Forelimb muscle (tissue), 1 donor: ENCODE data around the gene KMT2E. TPM values are rescaled to one million over a fixed set of nuclear protein-coding genes. Genes with fewer than 3 reads are reported as not detected.
A peak's percentile ranks its signal among the peaks of the same experiment; 100 is the strongest.
"Not testable (repeated sequence)": the region's sequence is repeated elsewhere in the genome, so short reads cannot be mapped to it uniquely, and the experiment has no call there.

Experiments used
- DNase-seq: peaks from one replicate; pipeline ENCODE4 v3.0.0-alpha.2; 2013; ENCODE audit warnings: low read depth
- polyA plus RNA-seq: library from polyadenylated mRNA; unstranded; fragments of 120-200 nt; gene quantifications from one replicate; pipeline ENCODE4 v1.2.1, GENCODE V29; 2013; ENCODE audit not compliant: insufficient read length

Gene KMT2E, protein sequence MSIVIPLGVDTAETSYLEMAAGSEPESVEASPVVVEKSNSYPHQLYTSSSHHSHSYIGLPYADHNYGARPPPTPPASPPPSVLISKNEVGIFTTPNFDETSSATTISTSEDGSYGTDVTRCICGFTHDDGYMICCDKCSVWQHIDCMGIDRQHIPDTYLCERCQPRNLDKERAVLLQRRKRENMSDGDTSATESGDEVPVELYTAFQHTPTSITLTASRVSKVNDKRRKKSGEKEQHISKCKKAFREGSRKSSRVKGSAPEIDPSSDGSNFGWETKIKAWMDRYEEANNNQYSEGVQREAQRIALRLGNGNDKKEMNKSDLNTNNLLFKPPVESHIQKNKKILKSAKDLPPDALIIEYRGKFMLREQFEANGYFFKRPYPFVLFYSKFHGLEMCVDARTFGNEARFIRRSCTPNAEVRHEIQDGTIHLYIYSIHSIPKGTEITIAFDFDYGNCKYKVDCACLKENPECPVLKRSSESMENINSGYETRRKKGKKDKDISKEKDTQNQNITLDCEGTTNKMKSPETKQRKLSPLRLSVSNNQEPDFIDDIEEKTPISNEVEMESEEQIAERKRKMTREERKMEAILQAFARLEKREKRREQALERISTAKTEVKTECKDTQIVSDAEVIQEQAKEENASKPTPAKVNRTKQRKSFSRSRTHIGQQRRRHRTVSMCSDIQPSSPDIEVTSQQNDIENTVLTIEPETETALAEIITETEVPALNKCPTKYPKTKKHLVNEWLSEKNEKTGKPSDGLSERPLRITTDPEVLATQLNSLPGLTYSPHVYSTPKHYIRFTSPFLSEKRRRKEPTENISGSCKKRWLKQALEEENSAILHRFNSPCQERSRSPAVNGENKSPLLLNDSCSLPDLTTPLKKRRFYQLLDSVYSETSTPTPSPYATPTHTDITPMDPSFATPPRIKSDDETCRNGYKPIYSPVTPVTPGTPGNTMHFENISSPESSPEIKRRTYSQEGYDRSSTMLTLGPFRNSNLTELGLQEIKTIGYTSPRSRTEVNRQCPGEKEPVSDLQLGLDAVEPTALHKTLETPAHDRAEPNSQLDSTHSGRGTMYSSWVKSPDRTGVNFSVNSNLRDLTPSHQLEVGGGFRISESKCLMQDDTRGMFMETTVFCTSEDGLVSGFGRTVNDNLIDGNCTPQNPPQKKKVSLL (N-terminal part only)
- 35.1 TPM for polyA plus RNA-seq

DNA sequence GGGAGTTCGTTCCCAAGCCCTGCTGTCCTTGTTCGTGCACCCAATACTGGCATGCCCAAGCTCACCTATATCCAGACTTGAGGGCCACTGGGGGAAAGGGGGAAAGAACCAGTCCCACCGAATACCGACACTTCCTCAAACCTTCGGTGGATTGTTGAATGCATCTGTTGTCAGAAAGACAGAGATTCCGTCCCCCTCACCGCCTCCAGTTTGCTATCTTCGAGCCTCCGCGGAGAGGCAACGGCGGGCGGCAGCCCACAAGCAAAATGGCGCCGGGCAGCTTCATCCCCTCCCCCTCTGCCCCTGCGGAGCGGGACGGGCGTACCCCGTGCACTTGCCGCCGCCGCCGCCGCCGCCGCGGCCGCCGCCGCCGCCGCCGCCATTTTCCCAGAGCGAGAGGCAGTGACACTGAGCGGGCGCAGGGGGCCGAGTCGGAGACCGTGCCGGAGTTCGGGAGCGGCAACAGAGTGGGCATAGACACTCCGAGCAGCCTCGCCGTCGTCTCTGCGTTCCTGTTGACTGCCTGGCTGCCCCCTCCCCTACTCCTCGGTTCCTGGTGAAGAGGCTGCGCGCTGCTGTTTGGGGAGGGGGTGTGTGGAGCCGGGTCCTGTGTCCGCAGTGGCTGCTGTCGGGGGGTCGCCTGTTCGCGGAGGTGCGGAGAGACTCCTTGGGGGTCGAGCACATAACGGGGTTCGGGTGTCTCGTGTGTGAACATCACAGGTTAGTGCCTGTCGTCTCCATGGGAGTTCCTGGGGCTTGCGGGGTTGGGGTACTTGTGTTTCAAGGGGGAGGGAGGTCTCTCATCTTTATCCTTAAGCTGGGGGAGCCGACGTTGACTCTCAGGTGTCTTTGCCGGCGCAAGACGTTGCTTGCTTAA, at the start of gene KMT2E:
KMT2E (plus strand) TSS at position 390 of the 877 bp plus-strand sequence. CDS start 26,748 bp downstream, outside the sequence.
- no peak for DNase-seq

DNA sequence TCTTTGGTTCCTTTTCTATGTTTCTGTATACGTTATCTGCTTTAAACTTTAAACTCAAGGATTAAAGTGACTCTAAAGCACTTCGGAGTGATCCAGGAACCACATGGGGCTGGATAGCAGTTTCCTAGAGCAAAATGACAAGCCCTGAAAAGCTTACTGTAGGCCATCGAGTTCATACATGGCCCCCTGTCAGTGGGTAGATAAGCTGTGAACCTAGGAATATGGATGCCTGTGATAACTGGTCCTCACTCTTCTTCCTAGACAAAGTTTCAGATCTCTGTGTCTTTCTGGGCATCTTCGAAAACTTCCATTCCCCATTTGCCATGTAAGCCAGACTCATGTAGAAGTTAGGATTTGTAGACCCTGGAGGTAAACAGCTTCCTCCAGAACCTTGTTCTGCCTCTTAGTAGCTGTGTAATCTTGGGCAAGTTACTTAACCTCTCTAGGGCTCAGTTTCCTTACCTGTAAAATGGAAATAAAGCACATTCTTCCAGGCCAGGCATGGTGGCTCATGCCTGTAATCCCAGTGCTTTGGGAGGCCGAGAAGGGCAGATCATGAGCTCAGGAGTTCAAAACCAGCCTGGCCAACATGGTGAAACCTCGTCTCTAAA, 49.3 kb upstream of the KMT2E start:
- no peak for DNase-seq

DNA sequence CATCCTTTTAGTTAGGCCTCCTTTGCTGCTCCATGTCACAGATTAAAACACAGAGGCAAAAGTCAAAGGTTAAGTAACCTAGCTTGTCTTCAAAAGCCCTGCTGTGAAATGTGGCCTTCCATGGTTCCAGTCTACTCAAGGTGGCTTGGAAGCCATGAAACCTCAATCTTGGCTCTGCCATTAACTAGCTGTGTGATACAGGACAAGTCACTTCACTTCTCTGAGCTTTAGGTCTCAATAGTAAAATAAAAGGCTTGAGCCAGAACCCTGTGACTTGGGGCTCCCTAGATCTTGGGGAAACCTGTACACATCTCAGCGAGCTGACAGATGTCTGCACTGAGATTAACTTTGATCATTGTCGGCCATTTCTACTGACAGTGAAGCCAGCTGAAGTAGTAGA, 48.0 kb upstream of the KMT2E start:
- DNase-seq: no peak

DNA sequence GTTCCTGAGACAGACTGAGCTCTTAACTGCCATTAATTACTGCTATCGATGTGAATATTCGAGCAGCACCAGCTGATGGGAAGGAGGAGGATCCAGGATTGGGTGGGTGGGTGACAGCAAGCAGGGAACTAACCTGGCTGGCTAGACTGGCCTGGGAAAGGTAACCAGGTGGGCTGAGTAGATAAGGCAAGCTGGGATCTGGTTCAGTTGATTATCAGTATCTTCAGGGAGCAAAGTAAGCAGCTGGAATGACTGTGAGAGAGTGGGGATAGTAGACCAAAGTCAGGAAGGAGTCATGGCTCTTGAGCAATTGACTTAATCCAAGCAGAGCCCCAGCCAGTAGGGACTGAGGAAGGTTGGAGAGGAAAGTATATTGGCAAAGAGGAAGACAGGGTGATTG, 46.9 kb upstream of the KMT2E start:
- no peak for DNase-seq

DNA sequence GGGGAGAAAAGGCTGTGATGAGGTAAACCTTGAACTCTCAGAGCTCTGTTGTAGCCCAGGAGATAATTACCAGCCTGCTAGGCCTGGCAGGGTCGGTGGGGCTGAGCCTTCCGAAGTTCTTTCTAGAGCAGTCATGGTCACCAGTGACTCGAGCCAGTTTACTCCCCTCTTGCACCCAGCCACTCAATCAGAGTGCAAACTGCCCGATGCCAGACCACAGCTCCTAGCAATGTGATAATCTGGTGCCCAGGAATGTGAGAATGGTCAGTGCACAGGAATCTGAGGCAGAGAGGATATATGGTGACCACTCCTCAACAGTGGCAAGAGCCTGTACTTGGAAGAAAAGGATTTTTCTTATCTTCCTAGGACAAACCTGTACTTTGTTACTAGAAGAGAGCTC, 46.4 kb upstream of the KMT2E start:
- no peak for DNase-seq

DNA sequence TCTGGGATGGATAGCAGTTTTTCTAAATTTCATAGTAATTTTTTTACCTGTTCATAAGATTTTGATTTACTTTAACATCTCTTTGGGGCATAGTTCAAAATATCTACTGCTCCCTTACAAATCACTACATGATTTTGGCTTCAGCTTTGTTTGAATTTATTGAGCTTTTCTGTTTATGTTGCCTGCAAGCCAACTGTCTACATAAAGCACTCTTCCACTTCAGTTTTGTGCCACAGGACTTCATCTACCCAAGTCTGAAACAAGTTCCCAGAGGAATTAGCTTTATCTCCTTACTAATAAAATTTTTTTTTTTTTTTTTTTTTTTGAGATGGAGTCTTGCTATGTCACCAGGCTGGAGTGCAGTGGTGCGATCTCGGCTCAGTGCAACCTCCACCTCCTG, 45.4 kb upstream of the KMT2E start:
- DNase-seq: no peak

DNA sequence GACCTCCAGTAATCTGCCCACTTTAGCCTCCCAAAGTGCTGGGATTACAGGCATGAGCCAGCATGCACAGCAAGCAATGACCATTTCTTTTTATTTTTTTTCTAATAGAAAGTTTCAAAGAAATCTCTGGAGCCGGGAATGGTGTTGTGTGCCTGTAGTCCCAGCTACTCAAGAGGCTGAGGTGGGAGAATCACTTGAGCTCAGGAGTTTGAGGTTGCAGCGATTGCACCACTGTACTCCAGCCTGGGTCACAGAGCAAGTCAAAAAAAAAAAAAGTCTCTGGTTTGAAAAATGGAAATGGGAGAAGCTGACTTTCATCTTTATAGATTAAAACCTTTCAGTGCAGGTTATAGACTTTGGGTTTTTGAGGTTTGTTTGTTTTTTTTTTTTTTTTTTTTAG, 44.8 kb upstream of the KMT2E start:
- DNase-seq: no peak

DNA sequence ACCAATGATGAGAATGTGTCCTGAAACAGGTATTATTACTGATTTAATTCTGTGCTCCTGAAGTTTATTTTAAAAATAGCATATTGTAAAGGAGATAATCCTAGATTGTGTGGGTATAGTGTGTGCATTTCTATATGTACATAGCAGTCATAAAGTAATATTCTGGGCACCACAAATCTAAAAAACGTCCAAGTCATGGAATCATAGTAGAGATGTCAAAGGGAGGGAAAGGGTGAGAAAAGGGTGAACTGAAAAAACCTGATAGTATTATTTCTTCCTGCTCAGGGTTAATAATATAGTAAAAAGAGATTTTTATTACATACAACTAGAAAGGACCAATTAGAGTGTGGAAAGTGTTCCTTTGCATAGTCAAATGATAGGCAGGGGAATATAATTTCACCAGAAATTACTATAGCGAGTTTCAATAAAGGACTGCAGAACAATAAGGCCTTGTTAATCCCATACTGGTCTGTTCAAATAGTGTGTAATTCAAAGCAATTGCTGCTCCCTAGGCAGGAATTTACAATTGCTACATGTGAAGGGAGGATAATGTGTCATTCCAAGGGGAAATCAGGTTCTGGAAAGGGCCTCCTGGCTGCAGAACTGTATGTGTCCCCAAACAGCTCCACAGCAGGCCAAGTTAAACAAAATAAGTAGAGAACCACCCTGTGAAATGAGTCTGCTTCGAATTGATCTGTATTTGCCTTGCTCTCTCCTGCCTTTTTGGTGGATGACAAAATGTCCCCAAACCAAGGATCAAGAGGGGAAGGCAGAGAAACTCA, 42.5 kb upstream of the KMT2E start:
- no peak for DNase-seq

DNA sequence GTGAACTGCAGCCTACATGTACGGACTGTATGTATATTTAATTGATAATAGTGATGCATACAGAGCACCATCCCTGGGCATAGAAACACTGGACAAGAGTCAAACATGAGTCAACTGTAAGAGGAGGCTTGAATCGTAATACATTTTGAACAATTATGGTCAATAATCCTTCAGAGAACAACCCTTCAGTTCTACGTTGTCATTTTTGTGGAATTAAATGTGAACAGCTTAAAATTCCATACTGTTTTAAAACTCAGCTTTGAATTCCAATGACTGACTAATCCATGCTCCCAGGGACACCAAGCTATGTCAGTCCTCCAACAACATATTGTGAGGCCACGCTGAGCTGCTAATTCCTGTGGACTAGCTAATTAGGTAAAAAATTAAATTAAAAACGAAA, 41.5 kb upstream of the KMT2E start:
- DNase-seq: no peak

DNA sequence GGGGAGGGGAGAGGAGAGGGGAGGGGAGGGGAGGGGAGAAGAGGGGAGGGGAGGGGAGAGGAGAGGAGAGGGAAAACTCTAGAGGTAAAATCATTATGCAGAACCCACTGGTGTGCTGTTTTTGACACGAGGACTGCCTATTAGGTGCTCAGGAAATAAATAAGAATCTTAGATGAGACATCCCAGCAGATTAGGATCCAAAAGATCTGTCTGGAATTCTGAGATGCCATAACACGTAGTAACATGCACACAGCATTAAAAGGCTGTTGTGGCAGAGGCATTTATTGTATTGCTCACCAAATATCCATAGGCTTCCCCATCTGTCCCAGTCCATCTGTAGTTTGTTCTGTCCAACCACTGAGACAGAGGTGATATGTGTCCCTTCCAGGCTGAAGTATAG, 40.8 kb upstream of the KMT2E start:
- no peak for DNase-seq

DNA sequence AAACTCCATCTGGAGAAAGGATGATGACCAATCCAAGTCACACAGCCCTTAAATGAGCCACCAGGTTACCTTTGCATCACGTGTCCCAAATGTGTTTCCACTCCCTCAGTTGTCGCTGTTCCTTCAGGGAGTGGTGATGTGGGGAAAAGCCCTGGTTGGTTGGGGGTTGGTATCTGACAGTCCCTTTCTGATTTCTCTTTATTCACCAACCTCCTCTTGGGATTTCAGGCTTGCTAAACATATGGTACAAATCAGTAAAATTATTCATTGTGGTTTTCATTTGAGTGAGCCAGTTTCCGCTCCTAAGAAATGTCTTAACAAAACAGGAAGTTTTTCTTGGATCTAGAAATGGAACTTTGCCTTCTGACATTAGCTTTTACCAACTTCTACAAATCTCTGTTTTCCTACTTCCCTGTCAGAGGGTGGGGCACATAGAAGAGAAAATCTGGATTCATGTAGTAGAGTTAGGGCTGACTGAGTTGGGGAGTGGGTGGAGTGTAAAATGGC, 40.0 kb upstream of the KMT2E start:
- no peak for DNase-seq

DNA sequence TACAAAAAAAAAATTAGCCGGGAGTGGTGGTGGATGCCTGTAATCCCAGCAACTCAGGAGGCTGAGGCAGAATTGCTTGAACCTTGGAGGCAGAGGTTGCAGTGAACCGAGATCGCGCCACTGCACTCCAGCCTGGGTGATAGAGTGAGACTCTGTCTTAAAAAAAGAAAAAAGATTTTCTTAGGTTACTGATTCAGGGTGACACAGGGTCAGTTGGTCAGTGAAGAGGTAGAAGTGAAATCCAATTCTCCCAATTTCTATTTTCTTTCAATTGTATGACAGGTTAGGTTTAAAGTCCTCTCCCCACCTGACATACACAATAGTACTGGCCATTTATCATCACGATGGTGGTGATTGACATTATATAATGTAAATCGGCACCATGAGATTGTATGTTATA, 38.5 kb upstream of the KMT2E start:
- not testable (repeated sequence) for DNase-seq

DNA sequence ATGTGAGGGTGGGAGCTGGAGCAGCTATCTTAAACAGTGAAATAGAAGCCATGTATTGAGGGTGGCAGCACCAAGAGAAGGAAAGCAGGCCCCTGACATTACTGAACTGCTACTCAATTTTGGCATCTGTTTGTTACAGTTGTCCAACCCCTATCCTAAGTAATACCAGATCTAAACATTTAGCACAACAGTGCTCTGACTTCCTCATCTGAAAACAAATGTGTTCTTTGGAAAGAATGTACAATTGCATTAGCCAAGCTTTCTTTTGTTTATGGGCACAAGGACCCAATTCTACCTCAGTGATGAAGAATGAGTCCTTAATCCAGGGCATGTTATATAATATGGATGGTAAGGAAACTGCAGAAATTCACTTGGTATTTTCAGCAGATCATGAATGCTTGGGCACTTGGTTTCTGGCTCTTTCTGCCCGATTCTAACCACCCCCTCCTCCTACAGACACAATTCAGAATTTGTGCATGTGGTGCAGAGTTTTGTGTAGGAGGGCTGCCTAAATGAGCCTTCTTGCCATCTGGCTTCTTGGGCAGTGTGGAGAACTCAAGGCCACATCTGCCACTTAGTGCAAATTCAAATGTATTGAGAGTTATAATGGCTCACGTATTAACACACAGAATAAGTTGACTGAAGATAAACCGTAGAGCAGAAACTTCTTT, 36.9 kb upstream of the KMT2E start:
- no peak for DNase-seq

DNA sequence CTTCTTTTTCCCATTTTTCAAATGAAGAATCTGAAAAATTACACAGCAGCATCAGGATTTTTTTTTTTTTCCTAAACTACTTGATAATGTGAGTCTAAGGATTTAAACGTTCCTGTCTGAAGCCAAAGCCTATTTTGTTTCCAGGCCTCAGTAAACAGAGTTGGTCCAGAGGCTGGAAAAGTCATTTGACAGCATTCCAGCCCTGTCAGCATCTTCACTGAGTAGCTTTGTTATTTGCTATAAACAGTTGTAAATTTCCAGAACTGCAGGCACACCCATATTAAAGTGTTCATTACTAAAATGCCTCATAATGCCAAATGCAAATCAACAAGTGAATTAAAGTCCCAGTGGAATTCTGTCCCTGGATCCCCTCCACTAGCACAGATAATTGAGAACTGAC, 35.5 kb upstream of the KMT2E start:
- DNase-seq: peak; percentile 77

DNA sequence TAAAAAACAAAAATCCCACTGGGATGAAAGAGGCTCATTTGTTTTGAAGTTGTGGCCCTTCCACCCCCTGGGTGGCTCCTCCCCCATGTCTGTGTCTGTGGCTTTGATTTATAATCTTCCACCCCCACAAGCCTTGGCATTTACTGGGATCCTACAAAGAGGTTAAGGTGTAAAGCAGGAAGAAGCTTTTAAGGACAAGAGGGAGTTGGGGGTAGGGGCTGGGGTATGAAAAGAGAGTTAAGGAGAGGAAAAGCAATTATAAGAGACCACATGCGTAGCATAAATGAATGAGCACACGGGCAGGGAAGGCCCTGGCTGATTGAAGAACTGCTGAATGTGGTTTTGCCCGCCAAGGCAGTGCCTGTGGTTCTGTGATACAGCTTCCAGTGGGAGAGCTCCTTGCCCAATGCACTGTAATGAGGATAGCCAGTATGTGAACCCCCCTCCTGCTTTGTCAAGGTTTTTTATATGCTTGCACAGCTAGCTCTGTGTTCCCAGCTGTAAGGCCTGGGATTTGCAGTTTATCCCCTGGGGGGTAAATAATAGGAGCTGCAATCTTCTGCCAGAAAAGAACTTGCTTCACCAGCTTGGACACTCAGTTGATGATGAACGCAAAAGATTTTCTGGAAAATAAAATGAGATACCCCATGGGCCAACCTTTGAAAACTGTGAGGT, 34.7 kb upstream of the KMT2E start:
- no peak for DNase-seq

DNA sequence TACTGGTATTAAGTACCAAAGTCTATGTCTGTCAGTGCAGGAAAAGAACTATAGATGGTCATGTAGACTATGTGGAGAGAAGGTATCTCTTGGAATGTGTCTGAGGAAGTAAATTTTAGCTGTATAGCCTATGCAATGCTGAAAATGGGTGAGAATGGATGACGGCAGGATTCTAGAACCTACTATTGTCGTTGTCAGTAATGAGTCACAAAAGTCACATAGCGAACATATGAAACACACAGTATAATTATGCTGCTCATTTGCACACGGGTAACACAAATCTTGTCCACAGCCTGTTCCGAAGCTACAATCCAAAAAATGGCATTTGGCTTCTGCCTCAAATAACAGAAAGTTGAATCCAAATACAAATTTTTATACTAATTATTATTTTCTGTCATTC, 33.6 kb upstream of the KMT2E start:
- DNase-seq: no peak

DNA sequence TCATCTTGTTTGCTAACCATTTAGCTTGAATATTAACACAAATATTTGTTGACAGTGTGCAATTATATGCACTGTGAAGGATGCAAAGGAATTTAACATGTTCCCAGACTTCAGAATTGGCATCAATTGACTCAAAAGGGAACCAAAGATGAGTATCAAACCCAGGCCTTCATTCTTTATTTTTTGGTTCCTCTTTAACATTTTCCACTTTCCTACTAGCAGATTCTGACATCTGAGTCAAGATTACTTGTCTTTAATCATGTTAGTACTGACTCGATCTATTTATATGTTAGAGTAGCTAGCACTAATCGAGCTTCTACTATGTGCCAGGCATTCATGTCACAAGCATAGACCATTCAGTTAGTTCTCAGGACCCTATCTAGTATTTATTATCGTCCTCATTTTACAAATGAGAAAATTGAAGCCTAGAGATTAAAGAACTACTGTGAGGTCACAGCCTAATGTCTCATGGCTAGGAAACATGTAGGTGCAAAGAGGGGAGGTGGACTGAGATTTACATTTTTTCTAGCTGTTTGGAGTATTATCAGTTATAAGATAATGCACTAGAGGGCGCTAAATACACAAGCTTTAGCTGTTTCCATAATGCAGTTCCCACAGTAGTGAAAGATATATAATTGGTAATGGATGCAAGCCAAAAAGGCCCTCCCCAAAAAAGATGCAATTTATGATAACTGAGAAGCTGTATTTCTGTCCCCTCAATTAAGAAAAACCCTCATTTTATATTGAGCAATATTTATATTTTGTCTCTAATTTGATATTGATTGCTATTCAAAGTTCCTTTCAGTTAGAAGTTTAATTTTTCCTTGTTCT, 32.9 kb upstream of the KMT2E start:
- DNase-seq: no peak

DNA sequence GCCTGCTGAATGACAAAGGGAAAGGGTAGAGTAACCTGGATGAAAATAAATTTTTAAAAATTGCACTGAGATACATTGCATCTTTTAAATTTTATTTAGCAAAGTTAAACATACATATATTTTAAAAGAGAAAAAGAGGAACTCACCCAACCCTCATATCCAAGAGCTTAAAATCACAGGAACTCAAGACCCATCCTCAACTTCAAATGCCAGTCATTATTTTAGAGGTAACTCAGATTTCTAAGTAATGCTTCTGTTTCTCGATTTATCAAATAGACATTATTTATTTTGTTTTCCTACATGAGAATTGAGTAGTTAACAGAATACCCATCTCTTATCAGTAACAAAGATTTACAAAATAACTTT, 32.4 kb upstream of the KMT2E start:
- no peak for DNase-seq
